Activated CD8-positive, alpha-beta memory T cell treated with anti-CD3 and anti-CD28 coated beads for 36 hours (primary cell): ENCODE results near the gene PNISR. TPM values are rescaled to one million over a fixed set of nuclear protein-coding genes. Genes with fewer than 3 reads are reported as not detected.
"Not testable (repeated sequence)": the region's sequence is repeated elsewhere in the genome, so short reads cannot be mapped to it uniquely, and the experiment has no call there.

Experiments
- CTCF ChIA-PET: fragments of 350-600 bp; sonication (Branson Sonifier 250); formaldehyde crosslinking; loops from one replicate; lab custom pipeline; 2021; ENCODE audit warnings: antibody characterized with exemption; lab: Charles Lee
- POLR2A ChIA-PET: fragments of 350-600 bp; sonication (Branson Sonifier 250); formaldehyde crosslinking; loops from one replicate; lab custom pipeline; 2021; ENCODE audit warnings: antibody characterized with exemption; lab: Charles Lee
- total RNA-seq, 2 experiments: library from RNA; stranded (reverse); gene quantifications; one replicate each; pipeline ENCODE4 v1.2.3, GENCODE V29; 2021

Gene PNISR
- 10 to 100 TPM; 87.2 TPM for total RNA-seq

DNA sequence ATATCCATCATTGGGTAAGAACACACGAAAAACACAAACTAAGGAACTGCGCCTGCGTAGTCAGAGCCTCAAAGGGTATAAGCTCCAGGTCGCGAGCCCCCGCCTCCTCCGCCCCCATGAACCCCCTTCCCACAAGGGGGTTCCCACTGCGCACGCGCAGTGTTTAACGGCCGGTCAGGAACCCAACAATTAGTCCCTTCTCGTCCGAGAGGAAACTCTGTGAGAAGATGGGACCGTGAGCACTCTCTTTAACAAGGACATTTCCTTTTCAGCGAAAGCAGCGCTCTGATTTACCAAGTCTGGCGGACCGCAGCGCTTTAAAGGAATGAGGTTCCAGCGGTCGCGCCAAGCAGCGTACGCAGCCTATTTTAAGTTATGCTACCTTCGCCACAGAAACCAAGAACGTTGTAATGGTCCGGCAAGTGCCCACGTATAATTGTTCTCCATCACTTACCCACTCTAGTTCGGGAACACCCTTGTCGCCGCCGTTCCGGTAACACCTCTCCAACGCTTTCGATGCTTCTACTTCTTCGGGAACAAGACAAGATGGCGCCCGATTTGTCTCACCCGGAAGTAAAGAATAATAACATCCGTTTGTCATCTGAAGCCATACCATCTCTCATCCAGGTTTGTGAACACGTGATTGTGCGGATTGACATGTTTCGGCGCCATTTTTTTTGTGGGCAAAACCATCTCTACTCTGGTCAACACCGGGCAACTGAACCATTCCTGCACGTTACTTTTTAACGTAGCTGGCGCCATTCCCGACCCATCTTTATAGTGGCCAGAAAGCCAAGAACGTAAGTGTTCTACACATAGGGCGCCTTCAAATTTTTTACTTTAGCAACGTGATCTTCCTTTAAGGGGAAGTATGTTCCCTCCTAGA, at the start of gene PNISR:
PNISR (minus strand) TSS at position 548 of the 886 bp plus-strand sequence. CDS start 10,649 bp downstream, outside the sequence.
- POLR2A ChIA-PET, result interaction anchor here (0.5 to 1.4 kb wide), 4 partner anchors 30 to 90 kb away, joined by 3 to 4 read pairs (median 3); no protein-coding TSS in a partner anchor
- CTCF ChIA-PET, result interaction anchor here (1.3 to 3.6 kb wide), 3 partner anchors 10 to 94 kb away, joined by 5 to 18 read pairs (median 5); no protein-coding TSS in a partner anchor

- ChIA-PET CTCF (interaction anchor here (0.6 kb wide), 1 partner anchor 86 kb away, joined by 3 read pairs; no protein-coding TSS in a partner anchor), POLR2A (no interaction called here)
Measured at GRCh38 chr6:99473730-99474129, 48.6 kb upstream of the PNISR start.

GRCh38 chr6:99471638-99472037, 46.5 kb upstream of the PNISR start:
- ChIA-PET CTCF (no interaction called here), POLR2A (interaction anchor here (0.6 kb wide), 1 partner anchor 100 kb away, joined by 5 read pairs; no protein-coding TSS in a partner anchor)

- CTCF ChIA-PET, result interaction anchor here (0.7 to 1.6 kb wide), 2 partner anchors 115 to 278 kb away, joined by 3 to 6 read pairs; no protein-coding TSS in a partner anchor
- POLR2A ChIA-PET, result no interaction called here
Measured at GRCh38 chr6:99467509-99468106, 42.5 kb upstream of the PNISR start.

GRCh38 chr6:99459133-99459532, 34.0 kb upstream of the PNISR start:
- POLR2A ChIA-PET, result not testable (repeated sequence)

GRCh38 chr6:99458319-99458718, 33.2 kb upstream of the PNISR start:
- ChIA-PET POLR2A (interaction anchor here (0.5 kb wide), 1 partner anchor 91 kb away, joined by 5 read pairs; no protein-coding TSS in a partner anchor), CTCF (no interaction called here)

More at GRCh38 chr6:99459133-99459532, 34.0 kb upstream of the PNISR start:
- CTCF ChIA-PET, result not testable (repeated sequence)

GRCh38 chr6:99446076-99446475, 21.0 kb upstream of the PNISR start:
- ChIA-PET POLR2A (no interaction called here), CTCF (no interaction called here)

GRCh38 chr6:99434702-99435530, 9.8 kb upstream of the PNISR start:
- ChIA-PET CTCF (interaction anchor here (1.0 kb wide), 1 partner anchor 10 kb away, joined by 5 read pairs; the partner anchor contains the start of gene PNISR), POLR2A (no interaction called here)

DNA sequence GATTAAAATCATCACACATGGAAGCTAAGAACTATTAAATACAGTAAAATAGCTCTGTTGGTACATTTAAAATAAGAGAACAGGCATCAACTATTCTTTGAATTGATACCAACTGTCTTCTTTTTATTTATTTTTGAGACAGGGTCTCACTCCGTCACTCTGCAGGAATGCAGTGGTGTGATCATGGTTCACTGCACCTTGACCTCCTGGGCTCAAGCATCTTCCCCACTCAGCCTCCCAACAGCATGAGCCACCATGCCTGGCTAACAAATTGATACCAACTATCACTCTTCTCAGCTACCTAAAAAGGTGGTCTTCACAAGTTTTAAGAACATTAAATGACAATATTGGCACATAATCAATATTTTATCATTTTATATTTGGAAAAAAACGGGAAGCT, 7.8 kb upstream of the PNISR start:
- ChIA-PET CTCF (no interaction called here), POLR2A (no interaction called here)

DNA sequence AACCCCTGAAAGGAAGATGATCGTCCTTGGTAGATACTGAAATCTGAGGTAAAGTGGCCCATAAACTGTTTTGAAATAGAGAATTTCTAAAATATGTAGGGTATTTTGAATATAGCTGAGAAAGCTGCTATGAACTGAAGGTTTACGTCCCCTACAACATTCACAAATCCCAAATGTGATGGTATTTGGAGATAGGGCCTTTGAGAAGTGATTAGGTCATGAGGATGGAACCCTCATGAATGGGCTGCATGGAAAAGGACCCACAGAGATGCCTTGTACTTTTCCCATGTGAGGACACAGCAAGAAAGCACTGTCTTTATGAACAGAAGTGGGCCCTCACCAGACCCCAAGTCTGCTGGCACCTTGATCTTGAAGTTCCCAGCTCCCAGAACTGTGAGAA, 6.8 kb upstream of the PNISR start:
- CTCF ChIA-PET, result no interaction called here
- POLR2A ChIA-PET, result no interaction called here

GRCh38 chr6:99427988-99428387, 2.9 kb upstream of the PNISR start:
- POLR2A ChIA-PET, result no interaction called here
- CTCF ChIA-PET, result interaction anchor here (1.0 to 1.2 kb wide), 2 partner anchors 89 to 98 kb away, joined by 3 to 4 read pairs; no protein-coding TSS in a partner anchor

DNA sequence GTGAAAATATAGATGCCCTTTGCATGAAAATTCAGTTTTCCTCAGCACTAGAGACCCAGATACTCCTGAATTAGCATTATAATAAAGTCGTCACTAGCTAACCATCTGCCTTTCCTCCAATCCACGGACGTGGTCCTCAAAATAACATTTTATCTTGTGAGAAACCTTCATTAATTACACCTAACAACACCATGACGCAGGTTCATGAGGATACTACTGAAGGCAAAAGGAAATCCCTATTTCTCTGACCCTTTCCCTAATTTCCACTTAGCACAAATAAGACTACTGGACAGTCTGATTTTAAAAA, 1.3 kb upstream of the PNISR start:
- CTCF ChIA-PET, result interaction anchor here (1.0 to 3.6 kb wide), 4 partner anchors 8 to 95 kb away, joined by 3 to 18 read pairs (median 5); no protein-coding TSS in a partner anchor
- POLR2A ChIA-PET, result interaction anchor here (1.4 kb wide), 1 partner anchor 88 kb away, joined by 4 read pairs; no protein-coding TSS in a partner anchor

DNA sequence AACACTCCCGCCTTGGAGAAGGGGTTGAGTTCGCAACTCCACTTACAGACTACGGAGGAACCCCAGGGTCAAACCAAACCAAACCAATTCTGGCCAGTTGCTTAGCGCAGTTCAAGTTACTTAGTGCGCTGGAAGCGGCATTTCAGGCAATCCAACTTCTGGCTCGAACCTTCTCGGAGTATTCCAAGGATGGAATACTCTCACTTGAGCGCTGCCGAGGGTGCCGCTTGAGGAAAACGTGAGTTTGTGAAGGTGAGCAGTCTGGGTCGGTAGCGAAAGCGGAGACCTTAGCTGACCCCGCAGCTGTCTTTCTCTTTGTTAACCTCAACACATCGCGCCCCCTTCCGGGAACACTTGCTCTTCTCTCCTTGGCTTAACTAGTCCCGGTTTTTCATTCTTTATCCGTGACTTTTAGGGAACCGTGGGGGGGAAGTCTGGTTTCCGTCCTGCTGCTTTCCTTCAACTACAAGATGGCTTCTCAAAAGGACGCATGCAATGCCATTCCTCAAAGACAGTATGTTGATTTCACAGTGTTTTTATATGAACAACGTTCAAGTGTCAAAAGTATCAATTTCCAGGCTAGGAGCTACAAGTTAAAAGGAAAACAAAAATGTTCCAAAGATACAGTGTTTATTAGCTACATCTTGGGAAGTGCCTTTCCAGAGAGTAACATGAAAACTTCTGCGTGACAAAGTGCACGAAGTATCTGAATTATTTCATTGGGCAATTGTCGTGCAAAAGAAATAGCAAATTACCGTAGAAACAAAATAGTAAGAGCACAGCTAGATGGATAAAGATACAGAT, 741 bp upstream of the PNISR start:
- ChIA-PET CTCF (interaction anchor here (1.0 to 3.6 kb wide), 4 partner anchors 9 to 95 kb away, joined by 3 to 18 read pairs (median 5); no protein-coding TSS in a partner anchor), POLR2A (interaction anchor here (1.4 kb wide), 1 partner anchor 89 kb away, joined by 4 read pairs; no protein-coding TSS in a partner anchor)

DNA sequence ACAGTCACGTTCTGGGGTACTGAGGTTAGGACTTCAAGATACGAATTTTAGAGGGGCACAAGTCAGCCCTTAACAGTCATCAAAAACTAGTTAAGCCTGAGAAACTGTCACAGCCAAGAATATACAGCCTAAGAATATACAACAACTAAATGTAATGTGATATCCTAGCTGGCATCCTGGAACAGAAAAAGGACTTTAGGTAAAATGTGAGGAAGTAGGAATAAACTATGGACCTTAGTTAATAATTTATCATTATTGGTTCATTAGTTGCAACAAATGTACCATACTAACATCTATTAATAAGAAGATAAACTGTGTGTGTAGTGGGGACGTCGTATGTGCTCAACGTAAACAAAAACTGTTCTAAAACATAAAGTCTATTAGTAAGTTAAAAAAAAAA, 1.1 kb downstream of the PNISR start:
- POLR2A ChIA-PET, result interaction anchor here (0.6 to 0.7 kb wide), 2 partner anchors 31 to 79 kb away, joined by 3 read pairs; no protein-coding TSS in a partner anchor
- CTCF ChIA-PET, result interaction anchor here (3.6 kb wide), 1 partner anchor 93 kb away, joined by 18 read pairs; no protein-coding TSS in a partner anchor

DNA sequence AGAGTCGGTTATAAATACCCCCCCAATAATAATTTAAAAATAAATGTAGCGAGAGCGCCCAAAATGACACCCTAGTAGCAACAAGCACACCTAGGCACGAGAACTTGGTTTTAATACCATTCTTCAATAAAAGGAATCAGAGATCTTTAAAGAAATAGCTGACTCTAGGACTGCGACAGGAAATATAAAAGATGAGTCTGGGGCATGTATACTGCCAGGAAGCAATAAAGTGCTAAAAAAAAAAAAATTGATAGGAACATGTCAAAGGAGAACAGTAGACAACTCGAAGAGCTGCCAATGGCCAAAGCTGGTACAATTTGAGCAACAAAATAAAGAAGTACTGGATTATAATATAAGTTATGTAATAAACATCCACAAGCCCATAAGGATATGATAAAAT, 2.2 kb downstream of the PNISR start:
- CTCF ChIA-PET, result interaction anchor here (0.7 to 1.4 kb wide), 2 partner anchors 29 to 93 kb away, joined by 3 to 5 read pairs; partner anchors contain the start of gene COQ3
- POLR2A ChIA-PET, result no interaction called here

- POLR2A ChIA-PET, result no interaction called here
- CTCF ChIA-PET, result interaction anchor here (1.7 kb wide), 1 partner anchor 24 kb away, joined by 3 read pairs; the partner anchor contains the start of gene COQ3
Measured at GRCh38 chr6:99416892-99417767, 8.0 kb downstream of the PNISR start.

DNA sequence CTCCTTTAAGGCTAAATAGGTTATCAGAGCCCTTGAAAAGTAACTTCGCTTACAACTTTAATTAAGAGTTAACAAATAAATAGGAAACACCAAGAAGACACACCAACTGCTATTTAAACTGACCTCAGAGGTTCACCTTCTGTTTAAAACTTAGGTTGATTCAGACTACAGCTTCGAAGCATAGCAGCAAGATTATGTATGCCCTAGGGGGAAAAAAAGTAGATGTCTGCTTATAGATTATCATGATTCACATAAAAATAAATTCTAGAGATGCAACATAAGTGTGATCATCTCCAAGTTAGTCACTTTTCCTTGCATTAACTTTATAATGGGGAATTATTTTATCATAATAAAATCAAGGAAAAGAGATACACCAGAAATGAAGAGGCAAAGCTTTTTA, 8.9 kb downstream of the PNISR start:
- CTCF ChIA-PET, result interaction anchor here (1.7 kb wide), 1 partner anchor 23 kb away, joined by 3 read pairs; the partner anchor contains the start of gene COQ3
- POLR2A ChIA-PET, result no interaction called here
